Activated CD8-positive, alpha-beta T cell treated with anti-CD3 and anti-CD28 coated beads for 36 hours (primary cell): ENCODE results near the gene TRIM69. TPM values are rescaled to one million over a fixed set of nuclear protein-coding genes. Genes with fewer than 3 reads are reported as not detected.
"Not testable (repeated sequence)": the region's sequence is repeated elsewhere in the genome, so short reads cannot be mapped to it uniquely, and the experiment has no call there.

Source experiments
- ATAC-seq: fragments of 200-7000 bp; cut with Tn5 transposase; one replicate; pipeline ENCODE4 v1.10.0; 2021; ENCODE audit warnings: mild to moderate bottlenecking, moderate library complexity
- CTCF ChIA-PET: fragments of 350-600 bp; sonication (Branson Sonifier 250); formaldehyde crosslinking; loops from one replicate; lab custom pipeline; 2021; ENCODE audit warnings: antibody characterized with exemption; lab: Charles Lee
- POLR2A ChIA-PET: fragments of 350-600 bp; sonication (Branson Sonifier 250); formaldehyde crosslinking; loops from one replicate; lab custom pipeline; 2021; ENCODE audit warnings: antibody characterized with exemption; lab: Charles Lee
- DNase-seq: peaks from one replicate; pipeline ENCODE4 v3.0.0-alpha.2; 2020
- H3K27ac Mint-ChIP-seq: one replicate; pipeline ENCODE4 v1.8.0; 2021; ENCODE audit warnings: mild to moderate bottlenecking, mixed read lengths
- H3K27me3 Mint-ChIP-seq: one replicate; pipeline ENCODE4 v1.8.0; 2021; ENCODE audit warnings: mixed read lengths
- H3K36me3 Mint-ChIP-seq: one replicate; pipeline ENCODE4 v1.8.0; 2021; ENCODE audit warnings: low read depth, mixed read lengths
- H3K4me1 Mint-ChIP-seq: one replicate; pipeline ENCODE4 v1.8.0; 2021; ENCODE audit warnings: low read depth, mixed read lengths
- H3K4me3 Mint-ChIP-seq: one replicate; pipeline ENCODE4 v1.8.0; 2021; ENCODE audit warnings: mild to moderate bottlenecking, moderate library complexity, mixed read lengths
- H3K9me3 Mint-ChIP-seq: one replicate; pipeline ENCODE4 v1.8.0; 2021; ENCODE audit warnings: mixed read lengths
- intact Hi-C: fragments of 100-400 bp; cut with micrococcal nuclease; formaldehyde crosslinking; loops from one replicate; pipeline ENCODE4 v1.10.0; 2022
- total RNA-seq, 2 experiments: library from RNA; stranded (reverse); gene quantifications; one replicate each; pipeline ENCODE4 v1.2.3, GENCODE V29; 2021
- TF ChIP-seq, protein P1 (sequence below): fragments of 200-600 bp; IDR thresholded peaks from one replicate; pipeline ENCODE4 v1.8.0; 2022; ENCODE audit warnings: antibody characterized with exemption, mild to moderate bottlenecking

The TRIM69 gene
- total RNA-seq, 2 experiments from 2014 or later = 59.8 to 63.5 TPM

DNA sequence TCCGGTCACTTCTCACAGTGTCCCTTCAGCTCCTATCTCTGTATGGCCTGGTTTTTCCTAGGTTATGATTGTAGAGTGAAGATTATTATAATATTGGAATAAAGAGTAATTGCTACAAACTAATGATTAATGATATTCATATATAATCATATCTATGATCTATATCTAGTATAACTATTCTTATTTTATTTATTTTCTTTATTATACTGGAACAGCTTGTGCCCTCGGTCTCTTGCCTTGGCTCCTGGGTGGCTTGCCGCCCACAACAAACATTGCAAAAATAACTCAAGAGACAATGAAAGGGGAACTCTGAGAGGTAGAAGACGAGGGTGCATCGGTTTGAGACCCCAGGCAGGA is 48.6 kb downstream of the TRIM69 start:
- TF ChIP-seq, protein P1, sequence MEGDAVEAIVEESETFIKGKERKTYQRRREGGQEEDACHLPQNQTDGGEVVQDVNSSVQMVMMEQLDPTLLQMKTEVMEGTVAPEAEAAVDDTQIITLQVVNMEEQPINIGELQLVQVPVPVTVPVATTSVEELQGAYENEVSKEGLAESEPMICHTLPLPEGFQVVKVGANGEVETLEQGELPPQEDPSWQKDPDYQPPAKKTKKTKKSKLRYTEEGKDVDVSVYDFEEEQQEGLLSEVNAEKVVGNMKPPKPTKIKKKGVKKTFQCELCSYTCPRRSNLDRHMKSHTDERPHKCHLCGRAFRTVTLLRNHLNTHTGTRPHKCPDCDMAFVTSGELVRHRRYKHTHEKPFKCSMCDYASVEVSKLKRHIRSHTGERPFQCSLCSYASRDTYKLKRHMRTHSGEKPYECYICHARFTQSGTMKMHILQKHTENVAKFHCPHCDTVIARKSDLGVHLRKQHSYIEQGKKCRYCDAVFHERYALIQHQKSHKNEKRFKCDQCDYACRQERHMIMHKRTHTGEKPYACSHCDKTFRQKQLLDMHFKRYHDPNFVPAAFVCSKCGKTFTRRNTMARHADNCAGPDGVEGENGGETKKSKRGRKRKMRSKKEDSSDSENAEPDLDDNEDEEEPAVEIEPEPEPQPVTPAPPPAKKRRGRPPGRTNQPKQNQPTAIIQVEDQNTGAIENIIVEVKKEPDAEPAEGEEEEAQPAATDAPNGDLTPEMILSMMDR = peak; percentile 60
- POLR2A ChIA-PET = interaction anchor here (1.5 to 2.0 kb wide), 2 partner anchors 71 to 121 kb away, joined by 4 to 7 read pairs; partner anchors contain the start of gene SPG11
- ATAC-seq, H3K9me3 Mint-ChIP-seq, CTCF ChIA-PET, DNase-seq, intact Hi-C loops, H3K27me3 Mint-ChIP-seq, H3K36me3 Mint-ChIP-seq: not testable (repeated sequence)
- Mint-ChIP-seq H3K27ac (peak overlapping the region; percentile 89), H3K4me3 (peak overlapping the region; percentile 74), H3K4me1 (peaks cover 41% of the 10 kb centered on the region)

DNA sequence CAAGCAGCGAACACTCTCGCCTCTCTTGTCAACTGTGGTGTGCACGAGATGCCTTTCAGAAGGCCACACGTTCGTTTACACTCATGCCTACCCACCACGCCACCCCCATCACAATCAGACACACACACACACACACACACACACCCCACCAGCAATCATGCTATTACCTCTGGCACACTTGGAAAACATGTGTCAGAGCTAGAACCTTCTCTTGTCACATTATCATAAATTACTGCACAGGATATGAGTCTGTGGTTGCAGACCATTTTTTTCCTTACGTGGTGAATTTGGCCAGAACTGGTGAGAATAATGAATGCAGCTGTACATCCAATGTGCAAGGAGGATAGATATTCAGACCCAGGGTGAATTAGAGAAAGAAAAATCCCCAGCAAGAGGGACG is 52.4 kb downstream of the TRIM69 start:
- Mint-ChIP-seq H3K36me3 (no peaks in the 10 kb centered on the region), H3K9me3 (no peaks in the 10 kb centered on the region), H3K4me1 (peaks cover 40% of the 10 kb centered on the region), H3K27me3 (no peaks in the 10 kb centered on the region), H3K4me3 (peak overlapping the region; percentile 3), H3K27ac (peak overlapping the region; percentile 89)
- POLR2A ChIA-PET = interaction anchor here (0.6 to 2.7 kb wide), 9 partner anchors 31 to 252 kb away, joined by 3 to 11 read pairs (median 4); partner anchors contain the start of genes B2M, EIF3J and PATL2
- intact Hi-C loops = no loop called here
- ATAC-seq = peak; percentile 72
- DNase-seq = peak; percentile 83
- CTCF ChIA-PET = interaction anchor here (0.9 to 2.1 kb wide), 6 partner anchors 10 to 205 kb away, joined by 3 to 8 read pairs (median 4); partner anchors contain the start of gene SPG11
- TF ChIP-seq, protein P1 = no peak

DNA sequence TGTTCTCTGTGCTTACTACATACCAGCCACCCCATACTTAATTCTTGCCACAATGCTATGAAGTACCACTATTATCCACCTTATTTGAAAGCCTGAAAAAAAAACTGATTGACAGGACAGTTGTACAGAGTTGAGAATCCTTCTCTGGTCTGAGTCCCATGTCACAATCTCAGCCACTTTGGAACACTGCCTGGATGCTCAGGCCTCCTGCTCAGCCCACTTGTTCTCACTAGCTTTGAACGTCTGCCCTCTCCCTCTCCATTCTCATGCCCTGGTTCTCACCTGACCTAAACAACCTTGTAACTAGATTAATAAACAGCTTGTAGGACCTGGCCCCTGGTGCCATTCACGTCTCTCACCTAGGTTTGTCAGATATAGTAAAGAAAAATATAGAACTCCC is 53.9 kb downstream of the TRIM69 start:
- intact Hi-C loops = no loop called here
- POLR2A ChIA-PET = no interaction called here
- Mint-ChIP-seq H3K27ac (no peak overlapping the region), H3K9me3 (no peaks in the 10 kb centered on the region), H3K4me3 (no peak overlapping the region), H3K36me3 (no peaks in the 10 kb centered on the region), H3K4me1 (peaks cover 31% of the 10 kb centered on the region), H3K27me3 (no peaks in the 10 kb centered on the region)
- TF ChIP-seq, protein P1 = no peak
- ATAC-seq (no peak), DNase-seq (no peak)
- CTCF ChIA-PET = no interaction called here

DNA sequence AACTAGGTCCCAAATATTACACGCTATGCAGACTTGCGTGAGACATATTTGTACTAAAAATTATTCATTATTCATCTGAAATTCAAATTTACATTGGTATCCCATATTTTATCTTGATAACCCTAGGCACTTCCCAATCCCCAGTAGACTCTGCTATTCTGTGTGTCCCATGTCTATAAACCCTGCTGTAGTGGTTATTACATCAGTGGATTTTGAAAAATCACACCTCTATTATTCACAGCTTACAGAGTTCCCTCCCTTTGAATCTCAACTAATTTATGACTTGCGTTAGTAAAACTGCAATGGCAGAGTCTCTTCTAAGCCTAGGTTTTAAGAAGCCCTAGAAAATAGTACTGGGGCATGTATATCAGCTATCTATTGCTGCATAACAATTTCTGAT is 54.3 kb downstream of the TRIM69 start:
- no peak overlapping the region for H3K4me3 Mint-ChIP-seq
- peaks cover 29% of the 10 kb centered on the region for H3K4me1 Mint-ChIP-seq
- intact Hi-C loops = no loop called here
- TF ChIP-seq, protein P1 = no peak
- H3K27ac Mint-ChIP-seq = no peak overlapping the region
- no peaks in the 10 kb centered on the region for H3K9me3 Mint-ChIP-seq
- H3K36me3 Mint-ChIP-seq = no peaks in the 10 kb centered on the region
- DNase-seq (no peak), ATAC-seq (no peak)
- H3K27me3 Mint-ChIP-seq = no peaks in the 10 kb centered on the region
- ChIA-PET POLR2A (no interaction called here), CTCF (interaction anchor here (0.7 kb wide), 2 partner anchors 206 to 213 kb away, joined by 3 read pairs; no protein-coding TSS in a partner anchor)

DNA sequence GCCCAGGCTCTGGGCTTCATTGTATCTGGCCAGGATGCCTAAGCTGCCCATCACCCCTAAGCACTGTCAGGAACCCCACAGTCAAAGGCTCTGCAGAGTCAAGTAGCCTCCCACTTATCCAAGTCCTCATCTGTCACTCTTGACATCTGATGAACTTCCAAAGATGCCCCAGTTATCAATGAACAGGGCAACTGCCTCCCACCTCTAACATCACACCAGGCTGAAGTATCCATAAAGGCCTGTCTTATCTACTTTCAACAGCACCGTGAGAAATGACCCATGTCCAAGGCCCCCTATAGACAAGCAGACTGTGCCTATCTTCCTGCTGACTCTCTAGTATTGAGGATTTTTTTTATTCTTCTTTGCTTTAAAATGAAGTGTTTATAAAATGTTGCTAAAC is 56.4 kb downstream of the TRIM69 start:
- TF ChIP-seq, protein P1 = no peak
- Mint-ChIP-seq H3K36me3 (no peaks in the 10 kb centered on the region), H3K4me3 (no peak overlapping the region), H3K27me3 (no peaks in the 10 kb centered on the region), H3K27ac (no peak overlapping the region), H3K4me1 (peaks cover 22% of the 10 kb centered on the region), H3K9me3 (no peaks in the 10 kb centered on the region)
- ATAC-seq = no peak
- DNase-seq = no peak
- ChIA-PET CTCF (interaction anchor here (0.7 to 1.0 kb wide), 3 partner anchors 13 to 215 kb away, joined by 3 read pairs; no protein-coding TSS in a partner anchor), POLR2A (interaction anchor here (1.3 kb wide), 1 partner anchor 129 kb away, joined by 3 read pairs; the partner anchor contains the start of gene SPG11)
- intact Hi-C loops = no loop called here
